K562 (cell line): ENCODE measurements around the gene MCL1. TPM values are rescaled to one million over a fixed set of nuclear protein-coding genes. Genes with fewer than 3 reads are reported as not detected.
A peak's percentile ranks its signal among the peaks of the same experiment; 100 is the strongest.

Experiments used
- ARID1B ChIP-seq: fragments of 450-650 bp; IDR thresholded peaks from 2 replicates; pipeline ENCODE4 v1.6.1; 2016; ENCODE audit warnings: antibody characterized with exemption, mild to moderate bottlenecking, inconsistent platforms
- GABPB1 ChIP-seq: sonication (generic); formaldehyde crosslinking; IDR thresholded peaks from 2 replicates; pipeline ENCODE4 v1.8.0; 2022; ENCODE audit warnings: mild to moderate bottlenecking, missing genetic modification reagents
- MGA ChIP-seq: fragments of 450-650 bp; IDR thresholded peaks from 2 replicates; pipeline ENCODE4 v1.6.1; 2016; ENCODE audit warnings: mild to moderate bottlenecking, moderate library complexity
- PATZ1 ChIP-seq: fragments of 250-450 bp; sonication (Bioruptor Pico); IDR thresholded peaks from 2 replicates; pipeline ENCODE4 v1.5.0; 2020; ENCODE audit warnings: mild to moderate bottlenecking, borderline replicate concordance
- PML ChIP-seq: IDR thresholded peaks from 2 replicates; pipeline ENCODE4 v1.6.1; 2012; ENCODE audit warnings: low read length, inconsistent platforms
- STAT5B ChIP-seq: fragments of 250-450 bp; sonication (Bioruptor Pico); IDR thresholded peaks from 2 replicates; pipeline ENCODE4 v1.8.0; 2021; ENCODE audit warnings: mild to moderate bottlenecking, inconsistent platforms
- TAF1 ChIP-seq: IDR thresholded peaks from 2 replicates; pipeline ENCODE4 v1.6.1; 2011; ENCODE audit warnings: mild to moderate bottlenecking, low read length, moderate library complexity; ENCODE audit not compliant: insufficient read depth, control insufficient read depth, severe bottlenecking; ENCODE audit errors: extremely low read depth
- TAL1 ChIP-seq: fragments of 450-650 bp; IDR thresholded peaks from 2 replicates; pipeline ENCODE4 v1.6.1; 2016; ENCODE audit warnings: mild to moderate bottlenecking
- TEAD4 ChIP-seq, 2 experiments: sonication (generic) in 1 of 2; formaldehyde crosslinking in 1 of 2; IDR thresholded peaks; 2 replicates each; pipeline versions ENCODE4 v1.6.1 to v1.8.0; 2012 to 2022; ENCODE audit warnings: borderline replicate concordance in 1 of 2, inconsistent platforms in 1 of 2, low read length in 1 of 2, mild to moderate bottlenecking in 1 of 2, missing genetic modification reagents in 1 of 2
- TRIM24 ChIP-seq, 2 experiments: fragments of 450-650 bp; IDR thresholded peaks; 2 replicates each; pipeline ENCODE4 v1.6.1; 2016
- XRCC3 ChIP-seq: fragments of 450-650 bp; IDR thresholded peaks from 2 replicates; pipeline ENCODE4 v1.6.1; 2017; ENCODE audit warnings: mild to moderate bottlenecking, moderate library complexity
- YBX1 ChIP-seq: fragments of 450-650 bp; IDR thresholded peaks from 2 replicates; pipeline ENCODE4 v1.7.1; 2016; ENCODE audit warnings: mild to moderate bottlenecking
- ZNF217 ChIP-seq: sonication (generic); formaldehyde crosslinking; IDR thresholded peaks from 2 replicates; pipeline ENCODE4 v1.8.0; 2022; ENCODE audit warnings: mild to moderate bottlenecking, missing genetic modification reagents
- ZNF324 ChIP-seq: fragments of 250-450 bp; sonication (Bioruptor Pico); IDR thresholded peaks from 2 replicates; pipeline ENCODE4 v1.4.0; 2020; ENCODE audit warnings: mild to moderate bottlenecking
- polyA plus RNA-seq, 8 experiments: library from polyadenylated mRNA; depleted of rRNA in 4 of 8; stranded (reverse) in 5 of 8; unstranded in 3 of 8; fragments of >200 nt; fragmentation: Nextera tagmentation in 2 of 8; fragmentation: Illumina TruSeq in 1 of 8; extraction: Ambion mirVana in 2 of 8; extraction: Trizol in 1 of 8; gene quantifications; 2 replicates each; pipeline versions ENCODE4 v1.2.1 to v1.2.3, GENCODE V29; 2011 to 2014; ENCODE audit warnings: inconsistent platforms in 1 of 8, missing spikeins in 1 of 8
- total RNA-seq, 7 experiments: library from RNA; depleted of rRNA in 6 of 7; stranded (reverse); fragments of >200 nt in 6 of 7; fragmentation: Illumina TruSeq in 2 of 7; extraction: Trizol in 2 of 7; gene quantifications; 2 replicates each; pipeline versions ENCODE4 v1.2.1 to v1.2.3, GENCODE V29; 2011 to 2021; ENCODE audit warnings: low replicate concordance in 1 of 7

Gene MCL1
- total and polyA plus RNA-seq, 9 of the 15 experiments (the other 6 are each of a cell fraction or from before 2014, with no cell fraction given): 27.1 to 224 (median 138) TPM

DNA sequence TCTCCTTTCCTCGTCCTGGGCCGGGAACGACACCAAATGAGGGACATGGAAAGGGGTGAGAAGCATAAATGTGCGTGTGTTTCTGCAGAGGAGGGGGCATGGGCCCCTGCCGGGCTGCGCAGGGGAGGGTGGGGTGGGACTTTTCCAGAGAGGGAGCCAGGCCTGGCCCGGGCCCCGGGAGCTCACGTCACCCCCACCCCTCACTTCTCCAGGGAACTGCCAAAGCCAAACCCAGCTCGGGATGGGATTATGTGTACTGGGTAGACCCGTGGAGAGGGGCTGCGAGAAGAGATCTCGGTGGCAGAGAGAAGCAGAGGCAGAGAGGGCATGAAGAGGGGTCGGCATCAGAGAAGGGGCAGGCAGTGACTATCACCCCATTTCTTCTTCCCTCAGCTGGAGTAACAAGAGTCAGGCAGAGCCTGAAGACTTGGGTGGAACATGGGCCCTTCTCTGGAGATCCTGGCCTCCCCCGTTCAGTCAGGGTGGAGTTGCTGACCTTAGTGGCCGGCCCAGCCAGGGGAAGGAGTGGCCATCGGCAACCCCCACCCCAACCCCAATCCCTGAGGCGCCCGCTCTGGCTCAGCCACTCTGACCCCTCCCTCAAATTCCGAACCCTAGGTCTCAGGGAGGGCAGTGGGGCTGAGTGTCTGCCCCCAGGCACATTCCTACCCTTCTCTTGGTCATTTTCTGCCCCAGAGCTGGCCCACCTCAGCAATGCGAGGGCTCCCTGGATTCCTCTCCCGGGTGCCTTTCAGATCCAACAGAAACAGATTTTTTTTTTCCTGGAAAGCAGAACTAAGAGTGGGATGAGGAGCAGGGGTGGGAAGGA is 29.0 kb downstream of the MCL1 start (continued):
- TF ChIP-seq ZNF217 (CRISPR knock-in tag): no peak
- TF ChIP-seq GABPB1: peak; percentile 44; the same call in 1 of the 2 replicates
- no peak for TF ChIP-seq YBX1
- no peak for TF ChIP-seq STAT5B
- no peak for TF ChIP-seq ZNF324 (CRISPR knock-in tag)
- 0 out of 2 replicates have a peak, but pooled peaks have one; percentile 32 for TF ChIP-seq TEAD4 (IDR thresholded peaks at IDR 0.05; ENCODE audit: low read length)
- TF ChIP-seq TEAD4 (CRISPR knock-in tag; IDR thresholded peaks at IDR 0.05; ENCODE audit: borderline replicate concordance): no peak
- no peak for TF ChIP-seq TAL1
- TF ChIP-seq TAF1: peak; percentile 12
- TF ChIP-seq XRCC3: no peak
- no peak; the same call in none of the 2 replicates for TF ChIP-seq PML
- TF ChIP-seq TRIM24 (IDR thresholded peaks at IDR 0.05): no peak
- no peak for TF ChIP-seq MGA
- TF ChIP-seq ARID1B: 0 out of 2 replicates have a peak, but pooled peaks have one; percentile 17
- TF ChIP-seq PATZ1: no peak
